Activated T-helper 2 cell treated with anti-CD3 and anti-CD28 coated beads, Interferon-gamma antibody, Interleukin-2, Interleukin-4, amounts not matched to agents 10 μg/mL and 5 μg/mL and 100 μg/mL, durations not matched to agents 14 hours and 24 hours and 36 hours (primary cell): ENCODE data around the gene ADAMTS18. TPM values are rescaled to one million over a fixed set of nuclear protein-coding genes. Genes with fewer than 3 reads are reported as not detected.

Source experiments
- DNase-seq: peaks from one replicate; pipeline ENCODE4 v3.0.0; 2021; ENCODE audit warnings: low spot score
- H3K27ac Mint-ChIP-seq: one replicate; pipeline ENCODE4 v1.8.0; 2021; ENCODE audit warnings: mixed read lengths
- H3K27me3 Mint-ChIP-seq: one replicate; pipeline ENCODE4 v1.8.0; 2021; ENCODE audit warnings: low read depth, mixed read lengths
- H3K36me3 Mint-ChIP-seq: one replicate; pipeline ENCODE4 v1.8.0; 2021; ENCODE audit warnings: low read depth, mixed read lengths
- H3K4me1 Mint-ChIP-seq: one replicate; pipeline ENCODE4 v1.8.0; 2021; ENCODE audit warnings: low read depth, mixed read lengths
- H3K4me3 Mint-ChIP-seq: one replicate; pipeline ENCODE4 v1.8.0; 2021; ENCODE audit warnings: low read depth, mild to moderate bottlenecking, moderate library complexity, mixed read lengths
- H3K9me3 Mint-ChIP-seq: one replicate; pipeline ENCODE4 v1.8.0; 2021; ENCODE audit warnings: mixed read lengths
- intact Hi-C: fragments of 100-400 bp; cut with micrococcal nuclease; formaldehyde crosslinking; loops from one replicate; pipeline ENCODE4 v1.15.1; 2023
- total RNA-seq: library from RNA; stranded (reverse); gene quantifications from 2 replicates; pipeline ENCODE4 v1.2.3, GENCODE V29; 2022

The ADAMTS18 gene
- total RNA-seq, 1 donor from 2014 or later: not detected

DNA sequence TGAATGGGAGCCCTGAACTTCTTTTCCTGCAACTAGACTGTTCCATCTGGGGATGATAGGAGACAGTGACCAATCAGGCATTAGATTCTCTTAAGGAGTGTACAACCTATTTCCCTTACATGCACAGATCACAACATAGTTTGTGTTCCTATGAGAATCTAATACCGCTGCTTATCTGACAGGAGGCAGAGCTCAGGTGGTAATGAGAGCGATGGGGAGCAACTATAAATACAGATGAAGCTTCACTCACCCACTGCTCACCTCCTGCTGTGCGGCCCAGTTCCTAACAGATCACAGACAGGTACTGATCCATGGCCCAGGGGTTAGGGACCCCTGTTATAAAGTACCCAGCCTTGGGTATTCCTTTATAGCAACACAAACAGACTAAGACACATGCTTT lies 17.4 kb upstream of the ADAMTS18 start:
- no peaks in the 10 kb centered on the region for H3K36me3 Mint-ChIP-seq
- H3K4me3 Mint-ChIP-seq: no peak overlapping the region
- intact Hi-C loops: no loop called here
- H3K27ac Mint-ChIP-seq: no peak overlapping the region
- no peaks in the 10 kb centered on the region for H3K4me1 Mint-ChIP-seq
- no peak for DNase-seq
- H3K9me3 Mint-ChIP-seq: no peaks in the 10 kb centered on the region
- H3K27me3 Mint-ChIP-seq: no peaks in the 10 kb centered on the region

DNA sequence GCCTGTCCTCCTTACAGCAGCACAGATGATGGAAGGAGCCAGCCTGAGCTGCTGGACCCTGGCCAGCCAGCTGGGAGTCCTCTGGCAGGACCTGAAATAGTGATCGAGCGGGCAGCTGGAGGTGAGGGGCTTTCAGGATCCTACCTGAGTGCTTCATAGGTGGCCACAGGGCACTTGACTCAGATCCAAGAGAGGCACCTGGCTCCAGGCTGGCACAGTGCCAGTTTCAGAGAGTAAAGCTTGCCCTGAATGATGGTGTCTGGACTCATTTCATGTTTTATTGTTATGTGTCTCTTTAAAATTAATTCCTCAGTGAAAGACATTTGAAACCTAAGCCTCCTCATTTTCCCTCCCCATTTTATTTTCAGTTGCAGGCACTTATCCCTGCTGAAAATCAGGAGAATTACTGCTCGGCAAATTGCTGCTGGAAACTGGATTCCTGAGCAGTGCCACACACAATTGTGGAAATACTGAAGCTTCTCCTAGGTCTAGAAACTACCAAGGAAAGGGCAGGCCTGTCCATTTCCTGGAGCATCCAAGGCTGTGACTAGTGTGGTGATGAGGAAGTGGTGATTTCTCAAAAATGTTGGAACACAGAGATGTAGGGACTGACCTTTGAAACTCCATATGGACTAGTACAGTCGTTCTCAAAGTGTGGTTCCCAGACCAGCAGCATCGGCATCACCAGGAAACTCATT lies 16.1 kb upstream of the ADAMTS18 start:
- intact Hi-C loops: no loop called here
- H3K36me3 Mint-ChIP-seq: no peaks in the 10 kb centered on the region
- no peak for DNase-seq
- H3K4me3 Mint-ChIP-seq: no peak overlapping the region
- no peaks in the 10 kb centered on the region for H3K9me3 Mint-ChIP-seq
- H3K4me1 Mint-ChIP-seq: no peaks in the 10 kb centered on the region
- H3K27ac Mint-ChIP-seq: no peak overlapping the region
- no peaks in the 10 kb centered on the region for H3K27me3 Mint-ChIP-seq

DNA sequence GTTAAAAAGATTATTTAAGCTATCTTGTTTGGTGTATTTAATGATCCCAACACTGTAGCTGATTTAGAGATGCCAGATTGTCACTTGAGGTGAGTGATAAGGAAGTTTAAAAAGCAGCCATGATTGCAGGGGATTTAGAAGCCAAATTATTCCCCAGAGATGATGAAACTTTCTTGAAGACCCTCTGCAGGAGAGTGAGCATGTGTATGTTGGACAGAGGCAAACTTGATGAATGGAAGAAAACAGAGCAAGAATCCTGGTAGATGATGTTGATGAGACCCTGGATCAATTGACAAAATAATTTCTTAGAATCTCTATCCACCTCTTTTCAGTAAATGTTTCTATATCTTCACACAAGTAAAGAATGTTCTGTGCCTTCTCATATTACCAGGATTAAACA lies 14.4 kb upstream of the ADAMTS18 start:
- no peaks in the 10 kb centered on the region for H3K4me1 Mint-ChIP-seq
- no peaks in the 10 kb centered on the region for H3K27me3 Mint-ChIP-seq
- H3K36me3 Mint-ChIP-seq: no peaks in the 10 kb centered on the region
- no peak overlapping the region for H3K4me3 Mint-ChIP-seq
- H3K9me3 Mint-ChIP-seq: no peaks in the 10 kb centered on the region
- no peak overlapping the region for H3K27ac Mint-ChIP-seq
- intact Hi-C loops: no loop called here
- DNase-seq: no peak

DNA sequence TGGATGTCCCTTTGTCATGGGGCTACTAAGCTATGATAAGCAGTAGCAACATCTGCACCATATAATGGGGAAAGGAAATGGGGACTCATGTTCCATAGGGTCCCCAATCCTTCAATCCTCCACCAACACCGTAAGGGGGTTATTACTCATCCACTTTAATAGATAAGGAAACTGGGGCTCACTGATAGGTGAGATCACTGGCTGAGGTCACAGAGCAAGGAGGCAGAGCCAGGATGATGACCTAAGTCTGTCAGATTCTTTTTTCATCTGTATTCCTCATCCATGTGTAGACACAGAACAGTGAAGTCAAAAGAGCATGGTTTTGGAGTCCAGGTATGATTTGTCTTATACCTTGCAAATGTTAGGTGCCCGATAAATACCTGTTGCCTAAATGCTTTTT lies 10.5 kb upstream of the ADAMTS18 start:
- DNase-seq: no peak
- H3K4me1 Mint-ChIP-seq: no peaks in the 10 kb centered on the region

DNA sequence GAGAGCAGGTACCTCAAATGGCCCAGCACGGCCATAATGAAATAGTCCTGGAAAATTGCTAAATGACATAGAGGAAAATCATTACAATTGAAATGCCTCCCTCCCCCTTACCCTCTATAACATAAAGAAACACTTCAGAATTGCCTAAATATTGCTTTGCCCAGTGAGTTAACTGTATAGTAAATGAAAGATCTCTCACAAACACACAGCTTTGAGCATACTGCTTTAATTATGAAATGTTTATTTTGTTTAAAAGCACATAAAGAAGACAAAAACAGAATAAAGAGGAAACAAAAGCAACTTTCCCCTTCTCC lies 9.3 kb upstream of the ADAMTS18 start:
- no peaks in the 10 kb centered on the region for H3K36me3 Mint-ChIP-seq

More for the DNA sequence above, 10.5 kb upstream of the ADAMTS18 start:
- H3K4me3 Mint-ChIP-seq: no peak overlapping the region
- no peaks in the 10 kb centered on the region for H3K36me3 Mint-ChIP-seq
- no peak overlapping the region for H3K27ac Mint-ChIP-seq
- intact Hi-C loops: no loop called here
- H3K27me3 Mint-ChIP-seq: peaks cover 2% of the 10 kb centered on the region
- H3K9me3 Mint-ChIP-seq: no peaks in the 10 kb centered on the region

DNA sequence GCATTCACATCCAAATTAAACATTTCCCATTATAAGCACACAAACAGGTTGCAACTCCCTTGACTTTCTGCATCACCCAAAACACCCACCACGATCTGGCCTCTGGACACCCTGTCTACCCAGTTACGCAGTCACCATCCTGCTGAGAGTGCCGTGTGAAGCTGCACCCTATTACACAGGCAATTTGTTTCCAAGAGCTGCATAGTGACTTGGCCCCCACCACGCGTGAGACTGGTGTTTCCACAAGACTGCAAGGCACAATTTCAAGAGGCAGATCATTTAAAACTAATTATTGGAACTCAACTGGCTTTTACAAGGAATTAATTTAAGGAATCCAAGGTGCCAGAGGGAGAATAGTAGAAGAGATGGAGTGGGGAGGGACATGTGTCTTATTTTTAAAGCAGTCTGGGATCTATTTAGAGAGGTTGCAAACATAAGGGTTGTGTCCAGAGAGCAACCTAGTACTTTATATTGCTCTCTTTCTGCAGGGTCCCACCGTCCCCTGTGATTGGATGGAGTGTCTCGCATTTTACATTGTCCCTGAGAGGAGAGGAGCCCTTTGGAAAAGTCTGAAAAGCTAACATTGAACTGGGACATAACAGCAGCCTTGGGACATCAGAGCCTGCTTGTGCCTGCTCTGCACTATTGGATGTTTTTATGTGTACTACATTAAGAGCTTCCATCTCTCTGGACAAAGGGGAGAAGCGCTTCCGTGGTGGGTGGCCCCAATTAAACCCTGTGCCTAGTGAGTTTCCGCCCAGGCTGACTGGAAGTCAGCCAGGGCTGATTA lies 8.7 kb upstream of the ADAMTS18 start:
- Mint-ChIP-seq H3K4me3 (no peak overlapping the region), H3K4me1 (no peaks in the 10 kb centered on the region), H3K27ac (no peak overlapping the region), H3K36me3 (no peaks in the 10 kb centered on the region), H3K9me3 (no peaks in the 10 kb centered on the region), H3K27me3 (peaks cover 4% of the 10 kb centered on the region)
- DNase-seq: no peak
- intact Hi-C loops: no loop called here

More for the DNA sequence above, 9.3 kb upstream of the ADAMTS18 start:
- DNase-seq: no peak
- Mint-ChIP-seq H3K4me1 (no peaks in the 10 kb centered on the region), H3K9me3 (no peaks in the 10 kb centered on the region), H3K4me3 (no peak overlapping the region), H3K27ac (no peak overlapping the region), H3K27me3 (peaks cover 2% of the 10 kb centered on the region)
- intact Hi-C loops: no loop called here

DNA sequence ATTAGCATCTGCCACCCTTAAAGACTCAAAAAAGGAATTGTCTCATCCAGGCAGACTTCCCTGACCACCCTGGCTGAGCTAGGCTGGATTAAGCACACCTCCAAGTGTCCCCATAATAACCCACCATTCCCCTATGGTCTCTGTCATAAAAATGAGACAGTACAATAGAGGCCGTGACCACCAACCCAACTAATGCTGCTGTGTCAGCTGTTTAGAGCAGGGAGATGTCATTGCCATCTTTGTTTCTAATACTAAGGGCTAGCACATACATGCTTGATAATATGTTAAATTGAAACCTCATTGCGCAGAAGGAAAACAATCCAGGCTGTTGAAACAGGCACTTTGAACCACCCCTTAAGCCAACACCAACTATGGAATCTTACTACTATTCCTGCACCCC lies 7.2 kb upstream of the ADAMTS18 start:
- H3K4me3 Mint-ChIP-seq: no peak overlapping the region
- no peak overlapping the region for H3K27ac Mint-ChIP-seq
- DNase-seq: no peak
- intact Hi-C loops: no loop called here
- peaks cover 9% of the 10 kb centered on the region for H3K27me3 Mint-ChIP-seq
- no peaks in the 10 kb centered on the region for H3K4me1 Mint-ChIP-seq
- no peaks in the 10 kb centered on the region for H3K36me3 Mint-ChIP-seq
- H3K9me3 Mint-ChIP-seq: no peaks in the 10 kb centered on the region

DNA sequence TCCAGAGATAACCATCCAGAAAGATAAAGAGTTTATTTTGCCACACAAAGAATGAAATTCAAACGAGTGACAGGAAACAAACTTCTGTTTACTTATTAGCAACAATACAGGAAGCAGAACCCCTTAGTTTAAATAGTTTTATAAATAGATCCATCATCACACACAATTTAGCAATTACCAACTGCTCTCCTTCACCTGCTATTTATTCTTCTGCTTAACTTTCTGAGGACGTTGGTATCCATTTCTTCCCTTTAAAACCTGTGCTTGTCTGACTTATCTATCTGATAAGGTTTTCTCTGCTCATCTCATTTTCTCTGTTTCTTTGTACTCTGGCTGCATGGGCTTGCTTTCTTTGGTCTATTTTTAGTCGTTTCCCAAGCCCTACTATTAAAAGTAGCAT lies 4.3 kb upstream of the ADAMTS18 start:
- no peak for DNase-seq
- H3K27me3 Mint-ChIP-seq: peaks cover 22% of the 10 kb centered on the region
- H3K9me3 Mint-ChIP-seq: no peaks in the 10 kb centered on the region
- H3K4me1 Mint-ChIP-seq: no peaks in the 10 kb centered on the region
- intact Hi-C loops: no loop called here
- no peaks in the 10 kb centered on the region for H3K36me3 Mint-ChIP-seq
- no peak overlapping the region for H3K4me3 Mint-ChIP-seq
- no peak overlapping the region for H3K27ac Mint-ChIP-seq

DNA sequence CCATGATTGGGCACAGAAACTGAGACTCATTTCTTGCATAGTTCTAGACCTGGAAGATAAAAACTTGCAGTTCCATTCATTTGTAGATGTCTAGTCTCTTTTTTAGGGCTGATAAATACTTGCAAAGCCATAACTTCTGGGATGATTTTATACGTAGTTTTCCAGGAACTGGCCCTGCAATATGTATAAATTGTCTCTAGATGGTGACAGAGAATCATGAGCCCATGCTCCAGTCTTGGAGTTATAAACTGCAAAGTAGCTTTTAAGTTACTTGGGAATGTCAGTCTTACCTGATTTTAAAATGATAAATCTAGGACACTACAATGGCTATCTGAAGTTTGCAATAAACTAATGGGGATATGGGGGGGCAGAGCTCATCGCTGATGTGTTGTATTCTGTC lies 3.0 kb upstream of the ADAMTS18 start:
- DNase-seq: no peak
- intact Hi-C loops: no loop called here
- Mint-ChIP-seq H3K27ac (no peak overlapping the region), H3K9me3 (no peaks in the 10 kb centered on the region), H3K36me3 (no peaks in the 10 kb centered on the region), H3K4me3 (no peak overlapping the region), H3K27me3 (peaks cover 32% of the 10 kb centered on the region), H3K4me1 (no peaks in the 10 kb centered on the region)

DNA sequence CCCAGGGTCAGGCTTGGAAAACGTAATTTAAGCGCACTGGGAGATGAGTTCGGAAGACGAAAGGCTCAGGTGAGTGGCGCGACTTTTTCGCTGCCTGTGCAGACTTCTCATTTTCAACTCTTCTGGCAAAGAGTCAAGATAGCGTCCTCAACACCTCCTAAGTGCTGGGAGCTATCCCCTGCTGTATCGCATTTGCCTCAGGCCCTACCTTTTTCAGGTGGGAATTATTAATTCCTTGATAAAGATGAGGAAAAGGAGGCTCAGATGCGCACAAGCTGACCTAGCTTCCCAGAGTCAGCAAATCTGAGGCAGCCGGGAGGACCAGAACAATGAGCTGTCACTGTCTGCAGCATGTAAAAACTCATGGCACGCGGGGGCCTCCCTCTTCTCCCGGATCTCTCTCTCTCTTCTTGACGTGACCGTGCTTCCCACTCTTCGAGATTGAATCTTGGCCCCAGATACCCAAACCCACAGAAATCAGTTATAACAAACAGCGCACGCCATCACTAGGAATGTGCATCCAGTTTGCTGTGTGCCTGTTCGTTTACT lies 512 bp upstream of the ADAMTS18 start:
- DNase-seq: no peak
- Mint-ChIP-seq H3K4me1 (no peaks in the 10 kb centered on the region), H3K27ac (no peak overlapping the region), H3K27me3 (peaks cover 37% of the 10 kb centered on the region), H3K4me3 (no peak overlapping the region), H3K36me3 (no peaks in the 10 kb centered on the region), H3K9me3 (no peaks in the 10 kb centered on the region)
- intact Hi-C loops: no loop called here

DNA sequence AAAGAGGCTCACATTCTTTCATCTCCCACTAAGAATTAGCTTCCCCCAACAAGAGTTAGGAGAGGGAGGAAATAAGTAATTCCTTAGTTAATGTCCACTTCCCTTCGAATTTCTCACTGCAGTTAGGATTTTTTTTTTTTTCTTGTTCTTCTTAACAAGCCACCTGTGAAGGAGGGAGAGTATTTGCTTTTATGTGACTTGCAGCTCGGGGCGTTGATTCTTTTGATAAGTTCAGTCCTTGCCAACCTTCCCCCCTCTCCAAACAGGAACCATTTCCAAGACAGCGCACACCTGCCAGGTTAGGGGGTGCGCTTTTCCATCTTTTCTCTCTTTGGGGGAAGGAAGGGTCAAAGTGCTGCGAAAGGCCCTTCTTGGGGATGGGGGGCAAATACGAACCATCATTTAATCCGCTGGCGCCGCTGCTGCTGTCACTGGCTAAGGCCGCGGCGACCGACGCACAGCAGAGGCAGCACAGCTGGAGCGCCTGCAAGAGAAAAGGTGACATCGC lies 758 bp downstream of the ADAMTS18 start:
- no peaks in the 10 kb centered on the region for H3K9me3 Mint-ChIP-seq
- DNase-seq: no peak
- H3K27me3 Mint-ChIP-seq: peaks cover 37% of the 10 kb centered on the region
- no peak overlapping the region for H3K4me3 Mint-ChIP-seq
- no peaks in the 10 kb centered on the region for H3K4me1 Mint-ChIP-seq
- no peak overlapping the region for H3K27ac Mint-ChIP-seq
- intact Hi-C loops: no loop called here
- no peaks in the 10 kb centered on the region for H3K36me3 Mint-ChIP-seq

DNA sequence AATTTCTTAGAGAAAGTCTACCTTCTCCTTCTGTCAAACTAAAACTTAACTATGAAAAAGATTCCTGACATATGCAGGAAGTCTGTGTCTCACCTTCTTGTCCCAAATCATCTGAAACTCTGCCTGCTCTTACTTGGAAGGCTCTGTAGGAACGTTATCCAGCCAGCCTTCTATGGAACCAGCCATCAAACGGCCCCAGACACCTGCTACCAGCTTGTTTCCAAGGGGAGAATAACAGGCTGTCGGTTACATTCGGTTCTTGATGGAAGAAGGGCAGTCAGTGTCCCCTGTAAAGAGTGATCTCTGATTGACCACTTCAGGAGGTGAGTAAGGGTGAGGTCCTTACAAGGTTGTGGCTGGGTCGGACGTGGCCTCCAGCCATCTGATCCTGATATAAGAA lies 1.7 kb downstream of the ADAMTS18 start:
- Mint-ChIP-seq H3K27me3 (peaks cover 33% of the 10 kb centered on the region), H3K27ac (no peak overlapping the region), H3K9me3 (no peaks in the 10 kb centered on the region), H3K36me3 (no peaks in the 10 kb centered on the region), H3K4me3 (no peak overlapping the region), H3K4me1 (no peaks in the 10 kb centered on the region)
- intact Hi-C loops: no loop called here
- DNase-seq: no peak

DNA sequence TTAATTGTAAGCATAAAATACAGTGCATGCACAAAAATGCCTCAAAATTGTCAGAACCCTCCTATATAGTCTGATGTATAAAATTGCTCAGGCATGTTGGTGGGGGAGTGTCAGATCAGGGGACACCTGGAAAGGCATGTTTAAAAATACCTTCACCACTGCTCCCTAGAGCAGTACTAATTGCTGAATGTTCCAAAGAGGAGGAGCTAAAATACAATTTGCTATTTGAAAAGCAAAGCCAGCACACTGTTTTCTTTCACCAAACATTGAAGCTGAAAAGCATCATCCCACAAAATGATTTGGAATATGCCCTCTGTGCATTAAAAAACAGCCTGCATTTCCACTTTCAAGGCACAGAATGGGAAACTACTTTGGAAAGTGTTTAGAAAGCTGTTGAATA lies 2.6 kb downstream of the ADAMTS18 start:
- H3K4me1 Mint-ChIP-seq: no peaks in the 10 kb centered on the region
- no peaks in the 10 kb centered on the region for H3K36me3 Mint-ChIP-seq
- intact Hi-C loops: no loop called here
- H3K9me3 Mint-ChIP-seq: no peaks in the 10 kb centered on the region
- no peak for DNase-seq
- peaks cover 32% of the 10 kb centered on the region for H3K27me3 Mint-ChIP-seq
- no peak overlapping the region for H3K27ac Mint-ChIP-seq
- no peak overlapping the region for H3K4me3 Mint-ChIP-seq
